Heart right ventricle (tissue), 16 donors: ENCODE results near the gene COL5A1. TPM values are rescaled to one million over a fixed set of nuclear protein-coding genes. Genes with fewer than 3 reads are reported as not detected.

Experiments used
- ATAC-seq, 8 donors: fragments of 200-7000 bp; cut with Tn5 transposase; one replicate each; pipeline ENCODE4 v1.9.1; 2020; ENCODE audit warnings: mild to moderate bottlenecking in 8 of 8, moderate library complexity in 8 of 8, moderate number of reproducible peaks in 1 of 8
- DNase-seq, 2 donors: peaks; one replicate each; pipeline ENCODE4 v3.0.0-alpha.2; 2020
- H3K27ac ChIP-seq, 10 donors: fragments of 200-600 bp; sonication (generic) in 2 of 10; one replicate each; pipeline versions ENCODE4 v1.5.0 to v1.8.0; 2020 to 2022; ENCODE audit warnings: mild to moderate bottlenecking in 3 of 10
- H3K27me3 ChIP-seq, 7 donors: fragments of 200-600 bp; one replicate each; pipeline ENCODE4 v1.8.0; 2021 to 2022; ENCODE audit warnings: mild to moderate bottlenecking in 2 of 7
- H3K36me3 ChIP-seq, 9 donors: fragments of 200-600 bp; sonication (generic) in 1 of 9; one replicate each; pipeline versions ENCODE4 v1.5.0 to v1.8.0; 2020 to 2022; ENCODE audit warnings: mild to moderate bottlenecking in 2 of 9
- H3K4me1 ChIP-seq, 9 donors: fragments of 200-600 bp; sonication (generic) in 1 of 9; one replicate each; pipeline versions ENCODE4 v1.5.0 to v1.8.0; 2020 to 2022; ENCODE audit warnings: mild to moderate bottlenecking in 4 of 9
- H3K4me3 ChIP-seq, 10 donors: fragments of 200-600 bp; sonication (generic) in 2 of 10; one replicate each; pipeline versions ENCODE4 v1.5.0 to v1.8.0; 2020 to 2022; ENCODE audit warnings: mild to moderate bottlenecking in 7 of 10, moderate library complexity in 2 of 10
- H3K9me3 ChIP-seq, 11 donors: fragments of 200-600 bp in 10 of 11; sonication (generic) in 2 of 11; one replicate each; pipeline versions ENCODE4 v1.5.0 to v1.8.0; 2013 to 2022; ENCODE audit warnings: mild to moderate bottlenecking in 2 of 11, control low read depth in 1 of 11, moderate library complexity in 1 of 11
- CTCF ChIP-seq, 9 donors: fragments of 200-600 bp; sonication (generic) in 2 of 9; IDR thresholded peaks; one replicate each; pipeline versions ENCODE4 v1.5.0 to v1.8.0; 2021 to 2022; ENCODE audit warnings: antibody characterized with exemption in 9 of 9, mild to moderate bottlenecking in 5 of 9, moderate library complexity in 1 of 9
- WGBS, 2 donors: extraction: QIAGEN DNeasy Blood & Tissue Kit; methylation state at CpG; one replicate each; pipeline ENCODE4 v1.1.7; 2013; ENCODE audit warnings: inconsistent platforms in 1 of 2; 5-methylcytosine and 5-hydroxymethylcytosine counted together
- intact Hi-C, 10 donors: fragments of 100-400 bp; cut with DNase I; formaldehyde crosslinking; loops; one replicate each; pipeline versions ENCODE4 v1.11.1 to v1.14.2; 2022
- polyA plus RNA-seq, 2 donors: library from polyadenylated mRNA; stranded (reverse); fragments of 200-250 nt; gene quantifications; one replicate each; pipeline ENCODE4 v1.2.3, GENCODE V29; 2013
- total RNA-seq, 10 donors: library from RNA; stranded (reverse); fragmentation: NEBNext Ultra II Directional in 3 of 10; extraction: Animal tissue kit (Norgen Biotek cat#: 25700) in 3 of 10; gene quantifications; one replicate each; pipeline versions ENCODE4 v1.2.1 to v1.2.4, GENCODE V29; 2021 to 2023
- donor health status: Arrhythmogenic right ventricular cardiomyopathy.
- donor health status: ischemic (EF 13 %, LVEDD 7.1; RV severe dilation, severe dysfunction).
- donor health status: healthy with polysubstance abuse.
- donor health status: DM: no; HTN: yes; CAD: no.
- donor health status: DM: no; HTN: no; CAD: no.
- donor health status: ischemic (EF 25% LVEDD 6.9; RV normal size, moderate dysfunction).
- donor health status: ischemic (EF 25% LVEDD 5.7; RV mildly dilated, moderate dysfunction).
- donor health status: healthy.
- donor health status: DM: yes; HTN: yes; CAD: no.
- donor health status: Ischemic cardiomyopathy.
- donor health status: ischemic (EF 35%, LVEDD 5.7; RV mildly dilated, moderate dysfunction).
- donor health status: nonischemic (EF 11% LVEDD 7.7; RV severe dilation, severe dysfunction).
- donor health status: DM: yes; HTN: yes; CAD: no.
- donor health status: PGD.
- donor health status: ischemic (EF 29% LVEDD 5.4; RV normal size, mild dysfunction).
- donor health status: nonischemic (EF 23%, LVEDD 6.1; RV moderate dilation, normal function).

The COL5A1 gene
- total and polyA plus RNA-seq, 12 donors = 8.1 to 60.0 (median 13.3) TPM

DNA sequence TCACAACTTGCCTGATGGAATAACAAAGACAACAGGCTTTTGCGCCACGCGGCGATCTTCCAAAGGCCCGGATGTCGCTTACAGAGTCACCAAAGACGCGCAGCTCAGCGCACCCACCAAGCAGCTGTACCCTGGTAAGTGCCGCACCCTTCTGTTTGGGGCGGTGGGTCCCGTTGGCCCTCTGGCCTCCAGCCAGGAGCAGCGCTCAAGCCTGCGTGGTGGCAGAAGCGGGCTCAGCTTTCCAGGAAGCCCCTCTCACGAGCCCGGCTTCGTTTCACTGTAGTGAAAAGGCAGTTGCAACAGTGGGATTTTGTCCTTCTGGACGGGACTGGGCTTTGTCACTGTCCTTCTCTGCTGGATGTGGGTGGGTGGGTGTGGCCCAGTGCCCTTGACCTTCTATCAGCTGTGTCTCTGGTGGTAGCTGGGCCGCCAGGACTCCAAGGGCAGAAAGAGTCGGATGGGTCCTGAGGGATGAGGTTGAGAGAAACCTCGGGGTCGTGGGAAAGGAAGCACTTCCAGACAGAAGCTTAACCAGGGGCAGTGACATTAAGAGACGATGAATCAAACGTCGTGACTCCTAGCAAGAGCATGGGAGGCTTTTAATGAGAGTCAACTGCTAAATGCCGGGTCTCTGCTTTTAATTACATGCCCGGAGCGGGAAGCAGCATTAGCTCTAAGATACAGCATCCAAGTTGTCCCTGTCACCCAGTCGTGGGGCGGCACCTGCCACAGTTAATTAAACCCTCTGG, 49.5 kb downstream of the COL5A1 start:
- Histone ChIP-seq H3K27me3 (no peaks in the 10 kb centered on the region), H3K4me1 (peaks cover 0 to 38% (median 15%) of the 10 kb centered on the region in 9 donors), H3K9me3 (no peaks in the 10 kb centered on the region), H3K36me3 (peaks cover 0 to 17% (median 0%) of the 10 kb centered on the region in 9 donors), H3K27ac (peak overlapping the region in 9 of 10 donors; percentile 9 to 67 (median 56)), H3K4me3 (no peak overlapping the region)
- ATAC-seq = peak in 7 of 8 donors; percentile 22 to 53 (median 48)
- TF ChIP-seq CTCF (IDR thresholded peaks at IDR 0.05) = no peak
- DNase-seq = peak in 1 of 2 donors; percentile 52
- 59 to 67% methylated on average over 31 of the region's 31 CpGs for WGBS, 2 donors
- intact Hi-C loops = loop anchor here in 7 of 10 donors (5.0 to 10.0 kb wide), 7 partner anchors 51 to 724 kb away; no protein-coding TSS in a partner anchor

DNA sequence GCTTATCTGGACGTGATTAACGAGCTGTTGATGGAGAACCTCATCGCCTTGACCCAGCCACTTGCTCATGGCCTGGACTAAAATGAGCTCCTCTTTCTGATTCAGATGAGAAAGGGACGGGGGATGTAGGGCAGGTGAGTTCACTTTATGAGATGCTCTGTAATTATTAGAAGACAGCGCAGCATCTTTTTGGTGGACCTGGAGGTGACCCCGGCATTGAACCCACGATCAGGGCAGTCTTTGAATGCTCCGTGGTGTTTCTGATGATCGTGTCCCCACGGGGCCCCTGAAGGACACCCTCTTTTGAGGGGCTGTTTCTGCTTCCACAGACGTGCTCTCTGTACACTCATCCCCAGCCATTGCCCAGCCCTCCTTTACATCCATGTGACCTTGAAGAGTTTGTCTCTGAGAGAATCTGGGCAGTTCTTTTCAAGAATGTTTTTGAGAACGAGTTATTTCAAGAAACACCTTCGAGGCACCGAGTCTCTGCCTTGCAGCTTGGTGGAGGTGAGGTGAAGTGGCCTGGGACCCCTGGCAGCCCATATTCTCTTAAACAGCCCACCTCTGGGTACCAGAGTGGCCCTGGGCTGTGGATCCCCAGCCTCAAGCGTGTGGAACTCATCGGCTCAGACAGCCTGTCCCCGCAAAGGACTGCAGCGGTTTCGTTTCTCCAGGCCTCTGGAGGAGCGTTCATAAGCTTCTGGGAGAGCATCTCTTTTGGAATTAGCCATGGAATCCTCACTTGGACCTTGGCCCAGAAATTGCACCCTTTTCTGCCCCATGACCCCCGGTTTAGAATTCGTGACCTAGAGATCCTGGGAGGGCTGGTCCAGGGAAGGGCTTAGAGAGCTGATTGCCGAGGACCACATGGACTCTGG, 50.3 kb downstream of the COL5A1 start:
- ATAC-seq = no peak
- peaks cover 0 to 38% (median 15%) of the 10 kb centered on the region in 9 donors for H3K4me1 ChIP-seq
- H3K4me3 ChIP-seq = no peak overlapping the region
- no peak for TF ChIP-seq CTCF (IDR thresholded peaks at IDR 0.05)
- H3K27ac ChIP-seq = peak overlapping the region in 9 of 10 donors; percentile 9 to 65 (median 52)
- H3K9me3 ChIP-seq = no peaks in the 10 kb centered on the region
- DNase-seq = no peak
- peaks cover 0 to 17% (median 0%) of the 10 kb centered on the region in 9 donors for H3K36me3 ChIP-seq
- no peaks in the 10 kb centered on the region for H3K27me3 ChIP-seq
- intact Hi-C loops = loop anchor here in 7 of 10 donors (5.0 to 10.0 kb wide), 7 partner anchors 50 to 723 kb away; no protein-coding TSS in a partner anchor
- 72 to 73% methylated on average over 23 of the region's 23 CpGs for WGBS, 2 donors

DNA sequence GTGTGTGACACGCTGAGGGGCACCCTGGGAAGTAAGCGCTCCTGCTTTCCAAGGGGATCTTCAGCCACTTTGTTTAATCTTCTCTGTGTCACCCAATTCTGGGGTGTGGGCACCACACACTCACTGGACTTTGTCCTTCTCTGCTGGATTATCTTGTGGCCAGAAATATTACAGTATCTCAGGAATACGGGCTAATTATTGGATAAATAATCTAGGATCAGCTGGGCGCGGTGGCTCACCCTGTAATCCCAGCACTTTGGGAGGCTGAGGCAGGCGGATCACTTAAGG, 50.9 kb downstream of the COL5A1 start:
- 90 to 93% methylated on average over 6 of the region's 6 CpGs for WGBS, 2 donors
- ATAC-seq (no peak), DNase-seq (no peak)
- no peak overlapping the region for H3K4me3 ChIP-seq
- H3K27ac ChIP-seq = peak overlapping the region in 3 of 10 donors; percentile 47 to 65 (median 50)
- H3K9me3 ChIP-seq = no peaks in the 10 kb centered on the region
- peaks cover 0 to 17% (median 0%) of the 10 kb centered on the region in 9 donors for H3K36me3 ChIP-seq
- intact Hi-C loops = loop anchor here in 7 of 10 donors (5.0 to 10.0 kb wide), 7 partner anchors 50 to 722 kb away; no protein-coding TSS in a partner anchor
- peaks cover 0 to 38% (median 15%) of the 10 kb centered on the region in 9 donors for H3K4me1 ChIP-seq
- no peaks in the 10 kb centered on the region for H3K27me3 ChIP-seq
- no peak for TF ChIP-seq CTCF (IDR thresholded peaks at IDR 0.05)

GRCh38 chr9:134693011-134693410, 51.4 kb downstream of the COL5A1 start:
- no peak for DNase-seq
- intact Hi-C loops = loop anchor here in 7 of 10 donors (5.0 to 10.0 kb wide), 7 partner anchors 49 to 722 kb away; no protein-coding TSS in a partner anchor
- H3K4me1 ChIP-seq = peaks cover 0 to 39% (median 15%) of the 10 kb centered on the region in 9 donors

More at GRCh38 chr9:134693011-134693410, 51.4 kb downstream of the COL5A1 start:
- Histone ChIP-seq H3K36me3 (peaks cover 0 to 17% (median 0%) of the 10 kb centered on the region in 9 donors), H3K9me3 (no peaks in the 10 kb centered on the region), H3K27me3 (no peaks in the 10 kb centered on the region), H3K4me3 (no peak overlapping the region), H3K27ac (no peak overlapping the region)
- TF ChIP-seq CTCF (IDR thresholded peaks at IDR 0.05) = no peak
- WGBS, 2 donors = 86 to 92% methylated on average over 9 of the region's 9 CpGs
- ATAC-seq = no peak
